Lower leg skin (tissue), 4 donors: ENCODE measurements around the gene ZCCHC24. TPM values are rescaled to one million over a fixed set of nuclear protein-coding genes. Genes with fewer than 3 reads are reported as not detected.

Experiments used
- DNase-seq, 2 donors: peaks; one replicate each; pipeline ENCODE4 v3.0.0-alpha.2; 2019; ENCODE audit warnings: low spot score in 2 of 2
- H3K4me3 ChIP-seq: fragments of 200-600 bp; sonication (generic); 2 replicates; pipeline ENCODE4 v1.5.1; 2017; ENCODE audit warnings: mild to moderate bottlenecking, low read depth; ENCODE audit not compliant: poor library complexity, severe bottlenecking
- POLR2A ChIP-seq, 2 donors: fragments of 450-650 bp; IDR thresholded peaks; one replicate each; pipeline ENCODE4 v1.6.1; 2016 to 2017; ENCODE audit warnings: antibody characterized with exemption in 2 of 2, mild to moderate bottlenecking in 1 of 2, moderate library complexity in 1 of 2
- WGBS, 2 donors: methylation state at CpG; one replicate each; pipeline ENCODE4 v1.1.5; 2018; 5-methylcytosine and 5-hydroxymethylcytosine counted together
- intact Hi-C: fragments of 100-400 bp; cut with DNase I; formaldehyde crosslinking; loops from one replicate; pipeline ENCODE4 v1.15.0; 2023; ENCODE audit warnings: low total_unique reads
- total RNA-seq, 4 donors: library from RNA; depleted of rRNA; stranded (reverse); fragments of >200 nt; gene quantifications; one replicate each; pipeline ENCODE4 v1.1.0, GENCODE V29; 2016
- TF ChIP-seq, protein P1 (sequence below), 3 donors: fragments of 450-650 bp; IDR thresholded peaks; one replicate each; pipeline ENCODE4 v1.5.1; 2016; ENCODE audit warnings: antibody characterized with exemption in 3 of 3, mild to moderate bottlenecking in 3 of 3, moderate library complexity in 2 of 3

The ZCCHC24 gene
- total RNA-seq, 4 donors from 2014 or later, result 9.9 to 16.8 (median 13.1) TPM

DNA sequence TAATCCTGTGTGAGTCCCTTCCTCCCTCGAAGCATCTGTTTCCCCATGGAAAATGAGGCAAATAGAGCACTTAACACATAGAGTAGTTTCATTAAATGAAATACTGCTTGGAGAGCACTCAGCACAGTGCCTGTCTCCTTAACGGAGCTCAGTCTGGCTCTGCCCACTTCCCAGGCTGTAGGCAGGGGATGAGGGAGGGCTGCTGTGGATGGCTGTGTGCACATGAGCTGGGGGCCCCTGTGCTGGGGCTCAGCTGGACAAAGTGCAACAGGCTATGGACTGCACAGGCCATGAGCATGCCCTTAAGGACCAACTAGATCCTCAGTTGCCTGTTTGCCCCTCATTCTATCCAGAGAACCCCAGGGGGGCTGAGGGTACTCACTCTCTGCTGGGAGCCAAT lies 14.5 kb downstream of the ZCCHC24 start:
- intact Hi-C loops, result no loop called here
- H3K4me3 ChIP-seq, result no peak overlapping the region
- WGBS, 2 donors, result 48 to 56% methylated on average over 2 of the region's 2 CpGs
- DNase-seq, result no peak
- no peak for TF ChIP-seq POLR2A (IDR thresholded peaks at IDR 0.05)
- TF ChIP-seq, protein P1, sequence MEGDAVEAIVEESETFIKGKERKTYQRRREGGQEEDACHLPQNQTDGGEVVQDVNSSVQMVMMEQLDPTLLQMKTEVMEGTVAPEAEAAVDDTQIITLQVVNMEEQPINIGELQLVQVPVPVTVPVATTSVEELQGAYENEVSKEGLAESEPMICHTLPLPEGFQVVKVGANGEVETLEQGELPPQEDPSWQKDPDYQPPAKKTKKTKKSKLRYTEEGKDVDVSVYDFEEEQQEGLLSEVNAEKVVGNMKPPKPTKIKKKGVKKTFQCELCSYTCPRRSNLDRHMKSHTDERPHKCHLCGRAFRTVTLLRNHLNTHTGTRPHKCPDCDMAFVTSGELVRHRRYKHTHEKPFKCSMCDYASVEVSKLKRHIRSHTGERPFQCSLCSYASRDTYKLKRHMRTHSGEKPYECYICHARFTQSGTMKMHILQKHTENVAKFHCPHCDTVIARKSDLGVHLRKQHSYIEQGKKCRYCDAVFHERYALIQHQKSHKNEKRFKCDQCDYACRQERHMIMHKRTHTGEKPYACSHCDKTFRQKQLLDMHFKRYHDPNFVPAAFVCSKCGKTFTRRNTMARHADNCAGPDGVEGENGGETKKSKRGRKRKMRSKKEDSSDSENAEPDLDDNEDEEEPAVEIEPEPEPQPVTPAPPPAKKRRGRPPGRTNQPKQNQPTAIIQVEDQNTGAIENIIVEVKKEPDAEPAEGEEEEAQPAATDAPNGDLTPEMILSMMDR (IDR thresholded peaks at IDR 0.05), result no peak

DNA sequence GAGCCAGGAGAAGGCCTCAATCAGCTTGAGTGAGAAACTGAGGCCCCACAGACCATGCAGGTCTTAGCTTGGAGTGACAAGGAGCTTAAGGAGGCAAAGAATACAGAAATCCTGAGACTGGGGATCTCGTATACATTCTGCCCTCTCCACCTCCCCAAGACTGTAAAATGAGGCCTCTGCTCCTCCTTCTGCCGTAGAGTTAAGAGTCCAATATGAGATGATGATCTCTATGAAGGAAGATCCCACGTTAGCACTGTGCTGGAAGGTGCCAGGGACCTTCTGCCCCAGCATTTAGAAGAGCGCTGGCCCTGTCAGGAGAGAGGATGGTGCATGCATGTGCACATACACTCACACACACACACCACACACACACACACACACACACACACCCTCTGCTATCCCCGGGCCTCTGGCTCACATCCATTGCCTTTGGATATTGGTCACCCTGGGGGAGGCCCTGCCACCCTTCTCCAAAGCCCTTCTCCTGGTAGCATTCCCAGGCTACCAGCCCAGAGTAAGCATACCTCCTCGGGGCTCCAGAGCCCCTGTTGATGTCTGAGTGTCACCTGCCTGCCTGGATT lies 15.0 kb downstream of the ZCCHC24 start:
- no peak for TF ChIP-seq POLR2A (IDR thresholded peaks at IDR 0.05)
- TF ChIP-seq, protein P1 (IDR thresholded peaks at IDR 0.05), result no peak
- no peak overlapping the region for H3K4me3 ChIP-seq
- DNase-seq, result no peak
- WGBS, 2 donors, result 69 to 77% methylated on average over 6 of the region's 6 CpGs
- intact Hi-C loops, result no loop called here

DNA sequence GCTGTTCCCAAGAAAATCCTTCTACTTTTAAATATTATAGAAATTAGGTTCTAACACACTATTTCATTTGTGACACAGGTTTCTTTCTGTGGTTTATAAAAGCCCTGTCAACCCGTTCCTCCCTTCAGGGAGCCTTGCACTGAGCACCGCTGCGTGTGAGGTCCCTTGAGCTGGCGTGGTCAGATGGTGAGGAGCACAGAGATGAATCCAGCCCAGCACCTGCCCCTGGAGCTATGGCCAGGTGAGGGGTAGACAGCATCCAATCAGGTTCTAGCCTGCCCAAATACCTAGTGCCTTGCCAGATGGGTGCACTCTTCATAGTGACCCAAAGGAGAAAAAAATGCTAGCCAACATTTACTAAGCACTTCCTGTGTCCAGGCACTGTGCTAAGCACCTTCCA lies 15.7 kb downstream of the ZCCHC24 start:
- no peak for DNase-seq
- TF ChIP-seq, protein P1 (IDR thresholded peaks at IDR 0.05), result no peak
- TF ChIP-seq POLR2A (IDR thresholded peaks at IDR 0.05), result no peak
- intact Hi-C loops, result no loop called here
- no peak overlapping the region for H3K4me3 ChIP-seq
- WGBS, 2 donors, result 87 to 94% methylated on average over 4 of the region's 4 CpGs

DNA sequence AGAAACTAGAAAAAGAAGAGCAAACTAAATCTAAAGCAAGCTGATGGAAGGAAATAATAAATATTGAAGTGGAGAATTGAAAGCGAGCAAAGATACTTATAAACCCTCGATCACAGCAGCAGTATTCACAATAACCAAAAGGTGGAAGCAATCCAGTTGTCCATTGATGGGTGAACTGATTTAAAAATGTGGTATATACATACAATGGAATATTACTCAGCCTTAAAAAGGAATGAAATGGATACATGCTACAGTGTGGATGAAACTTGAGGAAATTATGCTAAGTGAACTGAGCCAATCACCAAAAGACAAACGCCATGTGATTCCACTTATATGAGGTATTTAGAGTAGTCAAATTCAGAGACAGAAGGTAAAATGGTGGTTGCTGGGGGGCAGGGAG lies 17.5 kb downstream of the ZCCHC24 start:
- H3K4me3 ChIP-seq, result no peak overlapping the region
- 96 to 97% methylated on average over 3 of the region's 3 CpGs for WGBS, 2 donors
- intact Hi-C loops, result no loop called here
- DNase-seq, result no peak
- TF ChIP-seq POLR2A (IDR thresholded peaks at IDR 0.05), result no peak
- TF ChIP-seq, protein P1 (IDR thresholded peaks at IDR 0.05), result no peak

DNA sequence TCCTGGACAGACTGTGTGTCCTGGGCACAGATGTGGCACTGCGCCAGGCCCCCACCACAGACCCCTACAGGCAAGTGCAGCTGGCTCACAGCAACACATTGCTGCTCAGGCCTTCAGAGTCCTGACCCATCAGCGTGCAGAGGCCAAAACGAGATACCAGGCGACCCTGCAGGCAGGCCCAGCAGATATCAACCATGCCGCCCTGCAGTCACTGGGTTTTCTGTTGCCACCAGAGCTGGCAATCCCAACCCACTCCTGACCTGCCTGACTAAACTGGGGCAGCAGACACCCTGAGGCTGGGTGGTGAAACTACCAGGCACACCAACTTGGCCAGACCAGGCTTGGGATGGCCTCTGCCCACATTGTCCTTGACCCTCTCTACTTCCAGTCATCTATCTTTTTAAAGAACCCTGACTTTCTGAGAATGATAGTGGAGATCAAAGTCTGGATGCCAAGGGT lies 20.3 kb downstream of the ZCCHC24 start:
- WGBS, 2 donors, result 63 to 68% methylated on average over 5 of the region's 5 CpGs
- H3K4me3 ChIP-seq, result no peak overlapping the region
- DNase-seq, result no peak
- TF ChIP-seq, protein P1 (IDR thresholded peaks at IDR 0.05), result no peak
- TF ChIP-seq POLR2A (IDR thresholded peaks at IDR 0.05), result no peak
- intact Hi-C loops, result no loop called here
